ENCODE results near the gene IBSP.

The IBSP gene

GRCh38 chr4:87799301-87800113, at the start of gene IBSP:
Gene IBSP (plus strand): TSS chr4:87799554. CDS start chr4:87802362, 2,808 bp downstream.
- no peak for DNase-seq (ENCODE audit: low spot score)

- no peak for DNase-seq (ENCODE audit: low spot score)
Measured at GRCh38 chr4:87749883-87750282, 49.5 kb upstream of the IBSP start.

- DNase-seq (ENCODE audit: low spot score): no peak
Measured at GRCh38 chr4:87758270-87758669, 41.1 kb upstream of the IBSP start.

- DNase-seq (ENCODE audit: low spot score): no peak
Measured at GRCh38 chr4:87762311-87762710, 37.0 kb upstream of the IBSP start.

- no peak for DNase-seq (ENCODE audit: low spot score)
Measured at GRCh38 chr4:87781569-87781968, 17.8 kb upstream of the IBSP start.

- DNase-seq (ENCODE audit: low spot score): no peak
Measured at GRCh38 chr4:87783781-87784180, 15.6 kb upstream of the IBSP start.

- no peak for DNase-seq (ENCODE audit: low spot score)
Measured at GRCh38 chr4:87785731-87786509, 13.4 kb upstream of the IBSP start.

- DNase-seq (ENCODE audit: low spot score): no peak
Measured at GRCh38 chr4:87802858-87803257, 3.5 kb downstream of the IBSP start.

- DNase-seq (ENCODE audit: low spot score): no peak
Measured at GRCh38 chr4:87803421-87803820, 4.1 kb downstream of the IBSP start.

- DNase-seq (ENCODE audit: low spot score): no peak
Measured at GRCh38 chr4:87804871-87805270, 5.5 kb downstream of the IBSP start.

- no peak for DNase-seq (ENCODE audit: low spot score)
Measured at GRCh38 chr4:87805971-87806370, 6.6 kb downstream of the IBSP start.

- no peak for DNase-seq (ENCODE audit: low spot score)
Measured at GRCh38 chr4:87806520-87806919, 7.2 kb downstream of the IBSP start.

- DNase-seq (ENCODE audit: low spot score): no peak
Measured at GRCh38 chr4:87807402-87807801, 8.0 kb downstream of the IBSP start.

- DNase-seq (ENCODE audit: low spot score): no peak
Measured at GRCh38 chr4:87811977-87812376, 12.6 kb downstream of the IBSP start.

- DNase-seq (ENCODE audit: low spot score): no peak
Measured at GRCh38 chr4:87819281-87819919, 20.0 kb downstream of the IBSP start.

GRCh38 chr4:87823200-87823599, 23.8 kb downstream of the IBSP start:
- DNase-seq (ENCODE audit: low spot score): no peak

- no peak for DNase-seq (ENCODE audit: low spot score)
Measured at GRCh38 chr4:87823724-87824123, 24.4 kb downstream of the IBSP start.

GRCh38 chr4:87824352-87824751, 25.0 kb downstream of the IBSP start:
- DNase-seq (ENCODE audit: low spot score): no peak

GRCh38 chr4:87832669-87833068, 33.3 kb downstream of the IBSP start, which contains the start of gene MEPE:
Gene MEPE (plus strand): TSS chr4:87832969. CDS start chr4:87834715, 1,746 bp downstream.
- no peak for DNase-seq (ENCODE audit: low spot score)

GRCh38 chr4:87834401-87834800, 35.0 kb downstream of the IBSP start:
- DNase-seq (ENCODE audit: low spot score): no peak

- DNase-seq (ENCODE audit: low spot score): no peak
Measured at GRCh38 chr4:87835197-87835596, 35.8 kb downstream of the IBSP start.

GRCh38 chr4:87835743-87836142, 36.4 kb downstream of the IBSP start:
- no peak for DNase-seq (ENCODE audit: low spot score)

- DNase-seq (ENCODE audit: low spot score): no peak
Measured at GRCh38 chr4:87838205-87838604, 38.9 kb downstream of the IBSP start.
